HS-27A (cell line): Measurements from ENCODE around the gene PLIN4.

Experiments
- DNase-seq: peaks from one replicate; pipeline ENCODE4 v3.0.0-alpha.2; 2012; ENCODE audit warnings: low read depth, missing footprints

Gene PLIN4

DNA sequence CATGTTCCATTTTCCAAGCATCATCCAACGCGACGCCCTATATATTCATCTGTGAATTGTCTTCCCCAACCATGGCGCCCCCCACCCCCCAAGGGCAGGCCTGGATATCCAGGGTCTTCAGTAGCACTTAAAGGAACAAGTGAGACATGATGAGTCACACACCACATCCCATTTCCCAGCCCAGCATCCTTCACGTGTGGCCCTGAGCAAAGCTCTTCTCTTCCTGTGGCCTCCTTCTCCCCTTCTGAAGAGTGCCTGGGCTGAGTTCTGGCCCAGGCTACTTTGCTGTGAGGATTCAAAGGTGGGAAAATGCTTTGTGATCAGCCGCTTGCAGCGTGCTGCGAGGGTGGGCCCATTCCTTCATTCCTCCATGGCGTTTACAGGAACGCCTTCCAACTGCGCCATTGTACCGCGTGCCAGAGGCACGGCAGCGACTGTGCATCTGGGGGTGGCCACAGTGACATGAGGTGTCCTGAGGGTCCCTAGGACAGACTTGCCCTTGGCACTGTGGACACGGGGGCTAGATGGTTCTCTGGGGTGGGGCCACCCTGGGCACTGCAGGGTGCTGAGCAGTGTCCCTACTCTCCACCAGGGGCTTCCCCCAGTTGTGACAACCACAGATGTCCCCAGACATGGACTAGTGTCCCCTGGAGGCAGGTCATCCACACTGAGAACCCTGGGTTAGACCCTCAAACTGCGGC is 11.7 kb downstream of the PLIN4 start:
- DNase-seq, result no peak

DNA sequence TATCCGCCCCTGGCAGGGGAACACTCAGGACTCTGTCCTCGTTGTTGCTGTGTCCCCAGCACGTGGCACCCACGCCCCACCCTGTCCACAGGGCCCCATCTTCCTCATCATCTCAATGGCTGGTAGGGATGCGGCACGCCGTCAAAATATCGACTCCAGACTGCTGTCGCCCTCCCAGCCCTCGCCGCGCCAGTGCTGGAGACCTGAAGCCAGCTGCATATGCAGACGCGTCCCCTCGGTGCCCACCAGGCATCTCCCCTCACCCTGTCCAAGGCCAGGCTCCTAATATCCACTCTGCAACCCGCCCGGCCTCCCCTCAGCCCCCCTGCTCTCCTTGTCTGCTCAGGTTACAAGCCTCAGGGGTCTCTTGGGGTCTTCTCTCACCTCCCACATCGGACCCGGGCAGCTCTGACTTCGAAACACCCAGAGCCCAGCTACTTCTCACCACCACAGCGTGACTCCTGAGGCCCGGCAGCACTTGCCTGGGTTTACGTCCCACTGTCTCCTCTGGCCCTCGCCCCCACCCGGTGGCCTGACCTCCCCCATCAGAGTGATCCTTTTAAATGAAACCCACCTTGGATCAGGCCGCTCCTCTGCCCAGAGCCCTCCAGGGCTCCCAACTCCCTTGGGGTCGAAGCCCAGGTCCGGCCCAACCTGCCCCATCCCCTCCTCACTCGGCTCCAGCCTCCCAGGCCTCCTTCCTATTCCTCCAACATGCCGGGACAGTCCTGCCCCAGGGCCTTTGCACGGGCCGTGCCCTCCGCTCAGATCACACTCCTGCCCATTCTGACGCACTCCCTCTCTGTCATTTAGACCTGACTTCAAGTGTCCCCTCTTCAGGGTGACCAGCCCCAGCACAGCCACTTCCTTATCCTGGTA is 12.5 kb downstream of the PLIN4 start:
- no peak for DNase-seq

DNA sequence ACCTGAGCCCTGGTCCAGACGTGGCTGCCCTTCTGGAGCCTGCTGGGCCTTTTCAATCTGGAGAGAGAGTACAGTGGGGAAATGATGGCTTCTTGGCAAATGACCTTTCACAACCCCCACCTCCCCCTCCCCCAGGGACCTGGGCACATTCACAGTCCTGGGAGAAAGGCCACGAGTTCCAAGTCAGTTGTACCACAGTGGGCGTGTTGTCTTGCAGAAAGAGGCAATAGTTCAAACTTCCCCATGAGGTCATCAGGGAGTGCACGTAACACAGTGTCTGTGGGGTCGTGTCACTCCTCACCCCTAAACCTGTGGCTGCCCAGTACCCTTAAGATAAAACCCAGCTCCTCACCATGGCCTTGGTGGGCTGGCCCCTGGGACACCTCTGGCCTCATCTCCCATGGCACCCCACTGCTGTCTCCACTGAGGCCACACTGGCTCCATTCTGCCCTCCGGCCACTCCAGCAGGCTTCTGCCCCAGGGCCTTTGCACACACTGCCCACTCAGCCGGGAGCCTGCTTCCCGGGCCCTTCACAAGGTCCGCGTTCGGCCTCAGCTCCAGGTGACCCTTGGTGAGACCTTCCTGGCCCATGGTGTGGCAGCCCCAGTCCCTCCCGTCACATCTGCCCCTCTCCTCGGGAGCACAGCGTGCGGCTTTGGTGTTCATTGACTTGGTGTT is 13.3 kb downstream of the PLIN4 start:
- DNase-seq, result no peak

DNA sequence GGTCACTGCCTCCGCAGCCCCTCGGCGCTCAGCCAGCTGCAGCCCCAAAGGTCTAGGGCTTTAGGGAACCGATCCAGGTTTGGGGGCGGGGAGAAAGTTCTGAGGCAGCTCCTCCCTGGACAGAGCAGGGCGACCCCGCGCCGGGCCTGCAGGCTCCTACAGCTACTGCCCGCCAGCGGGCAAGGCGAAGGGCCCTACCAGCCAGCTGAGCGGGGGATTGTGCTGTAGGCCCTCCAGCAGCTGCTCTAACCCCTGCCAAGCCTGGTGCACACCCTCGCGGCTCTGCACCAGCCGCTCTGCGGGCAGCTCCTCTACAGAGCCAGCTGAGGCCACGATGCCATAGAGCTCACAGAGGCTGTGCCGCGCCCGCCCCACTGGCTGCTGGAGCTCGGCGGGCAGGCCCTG is 14.0 kb downstream of the PLIN4 start:
- no peak for DNase-seq

DNA sequence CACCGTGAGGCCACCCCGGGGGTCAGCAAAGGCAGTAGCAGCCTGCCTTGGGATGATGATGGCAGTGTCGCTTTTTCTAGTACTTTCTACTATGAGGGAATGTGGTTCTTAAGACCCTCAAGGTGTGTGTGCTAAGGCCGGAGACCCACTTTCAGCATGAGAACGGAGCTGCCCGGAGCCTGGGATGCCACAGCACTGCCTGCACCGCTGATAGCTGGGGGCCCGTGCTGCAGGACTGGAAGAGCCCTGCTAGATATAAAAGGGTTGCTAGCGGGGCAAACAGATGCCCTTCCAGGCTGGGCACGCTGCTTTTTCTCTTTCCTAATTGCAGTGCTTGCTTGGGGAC is 14.5 kb downstream of the PLIN4 start:
- DNase-seq, result no peak

DNA sequence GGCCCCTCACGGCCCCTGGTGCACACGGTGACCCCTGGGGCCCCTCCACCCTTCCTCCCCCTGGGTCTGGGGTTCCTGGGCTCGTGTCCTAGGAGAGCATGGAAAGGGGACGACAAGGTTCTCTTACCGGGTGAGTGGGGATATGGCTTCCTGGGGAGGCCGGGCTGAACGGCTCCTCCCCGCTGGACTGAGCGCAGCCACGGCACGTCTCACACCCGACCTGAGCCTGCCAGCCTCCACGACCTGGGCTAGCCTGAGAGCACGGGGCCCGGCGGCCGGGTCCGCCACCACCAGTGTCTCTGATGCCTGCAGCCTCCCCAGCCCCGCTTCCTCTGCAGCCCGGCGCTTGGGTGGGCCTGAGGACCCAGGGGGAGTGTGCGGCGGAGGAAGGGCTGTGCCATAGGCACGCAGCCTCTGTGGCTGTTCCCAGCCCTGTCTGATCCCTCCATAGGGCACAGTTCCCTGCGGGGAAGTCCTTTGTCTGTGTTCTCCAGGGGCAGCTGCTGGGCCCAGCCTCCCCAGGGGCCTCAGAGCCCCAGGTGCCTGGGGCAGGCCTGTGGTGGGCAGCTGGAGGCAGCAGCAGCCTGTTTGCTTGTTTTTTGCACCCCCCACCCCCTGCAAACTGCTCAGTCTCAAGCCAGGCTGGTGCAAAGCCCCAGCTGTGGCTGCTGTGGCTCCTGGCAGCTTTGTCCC is 15.0 kb downstream of the PLIN4 start:
- no peak for DNase-seq

DNA sequence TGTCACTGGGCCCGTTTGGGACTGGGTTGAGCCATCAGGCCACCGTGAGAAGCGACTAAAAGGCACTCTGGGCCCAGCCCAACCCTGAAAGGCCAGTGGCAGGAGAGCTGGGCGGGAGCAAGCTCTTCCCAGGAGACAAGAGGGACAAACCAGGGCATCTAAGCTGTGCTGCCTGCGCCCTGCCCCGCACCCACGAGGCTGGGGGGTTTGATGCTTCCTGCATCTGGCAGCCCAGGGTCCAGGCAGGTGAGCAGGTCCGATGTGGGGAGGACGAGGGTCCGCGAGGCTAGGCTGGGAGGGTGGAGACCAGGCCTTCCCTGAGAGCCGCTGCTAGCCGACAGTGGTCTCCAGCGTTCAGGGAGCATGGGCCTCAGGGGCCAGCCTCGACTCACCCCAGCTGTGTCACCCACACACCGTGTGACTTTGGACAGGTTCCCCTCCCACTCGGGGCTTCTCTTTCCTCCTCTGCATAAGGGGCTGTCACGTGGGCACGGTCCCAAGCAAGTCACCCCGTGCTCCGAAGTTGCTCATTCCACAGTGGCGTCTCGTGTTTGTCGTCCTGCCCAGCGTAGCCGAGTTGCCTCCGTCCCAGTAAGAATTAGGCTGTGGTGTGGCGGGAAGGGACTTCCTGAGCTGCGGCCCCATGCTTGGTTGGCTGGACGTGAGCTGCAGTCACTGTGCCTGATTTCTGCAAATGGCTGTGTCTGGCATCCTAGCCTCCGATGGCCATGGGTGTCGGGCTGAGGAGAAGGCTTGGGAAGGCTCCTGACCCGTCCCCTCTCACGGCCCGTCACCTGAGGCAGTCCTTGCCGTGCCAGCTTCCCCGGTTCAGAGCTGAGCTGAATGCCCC is 15.8 kb downstream of the PLIN4 start:
- DNase-seq, result no peak

DNA sequence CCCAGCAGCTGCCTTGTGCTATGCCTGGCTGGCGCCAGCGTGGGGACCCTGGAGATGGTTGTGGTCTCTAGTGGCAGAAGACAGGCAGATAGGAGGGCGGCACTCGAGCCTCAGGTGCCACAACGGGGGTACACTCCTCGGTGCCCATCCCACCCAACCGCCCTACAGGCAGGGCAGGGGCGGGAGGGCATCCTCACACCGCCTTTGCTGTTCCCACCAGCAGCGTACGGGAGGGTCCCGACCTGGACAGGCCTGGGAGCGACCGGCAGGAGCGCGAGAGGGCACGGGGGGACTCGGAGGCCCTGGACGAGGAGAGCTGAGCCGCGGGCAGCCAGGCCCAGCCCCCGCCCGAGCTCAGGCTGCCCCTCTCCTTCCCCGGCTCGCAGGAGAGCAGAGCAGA is 16.6 kb downstream of the PLIN4 start:
- DNase-seq, result no peak

DNA sequence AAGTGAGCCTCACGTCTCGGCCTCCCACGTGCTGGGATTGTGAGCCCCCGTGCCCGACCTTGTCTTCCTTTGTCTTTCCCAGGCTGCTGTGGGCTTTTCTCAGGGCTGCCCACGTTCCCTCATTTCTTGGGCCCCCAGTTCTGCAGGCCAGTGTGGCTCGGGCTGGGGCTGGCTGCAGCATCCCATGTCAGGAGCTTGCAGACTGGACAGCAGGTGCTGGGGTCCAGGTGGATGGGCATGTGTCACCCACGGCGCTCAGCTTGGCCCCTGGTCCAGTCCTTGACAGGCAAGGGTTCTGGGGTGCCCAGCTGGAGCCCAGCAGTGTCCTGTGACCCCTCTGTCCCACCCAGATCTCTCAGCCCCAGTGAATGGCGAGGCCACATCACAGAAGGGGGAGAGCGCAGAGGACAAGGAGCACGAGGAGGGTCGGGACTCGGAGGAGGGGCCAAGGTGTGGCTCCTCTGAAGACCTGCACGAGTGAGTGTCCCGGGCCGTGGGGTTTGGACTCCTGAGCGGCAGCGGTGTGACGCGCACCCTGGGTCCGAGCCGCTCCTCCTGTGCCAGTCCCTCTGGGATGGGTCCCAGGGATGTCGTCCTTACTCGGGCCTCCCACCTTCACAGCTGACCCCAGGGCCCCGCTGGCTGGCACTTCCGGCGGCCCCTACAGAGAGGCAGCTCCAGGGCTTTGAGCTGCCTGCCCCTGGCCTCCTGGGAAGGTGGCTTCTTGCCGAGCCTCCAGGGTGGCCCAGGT is 17.3 kb downstream of the PLIN4 start:
- no peak for DNase-seq

DNA sequence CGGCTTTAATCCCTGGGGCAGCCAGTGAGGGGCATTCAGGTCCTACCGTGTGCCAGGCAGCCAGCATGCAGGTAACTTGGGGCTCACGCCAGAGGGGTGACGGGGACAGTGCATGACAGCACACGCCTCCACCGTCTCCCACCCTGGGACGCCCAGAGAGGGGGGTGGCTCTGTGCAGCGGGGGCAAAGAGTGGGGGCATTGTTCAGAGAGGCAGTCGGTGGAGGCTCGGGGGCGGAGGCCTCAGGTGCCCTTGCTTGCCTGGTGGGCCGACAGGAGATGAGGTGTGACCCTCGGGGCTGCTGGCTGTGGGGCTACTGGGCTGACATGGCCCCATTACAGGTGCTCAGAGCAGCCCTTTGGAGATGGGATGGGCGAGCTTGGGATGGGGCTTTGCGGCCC is 18.4 kb downstream of the PLIN4 start:
- no peak for DNase-seq

DNA sequence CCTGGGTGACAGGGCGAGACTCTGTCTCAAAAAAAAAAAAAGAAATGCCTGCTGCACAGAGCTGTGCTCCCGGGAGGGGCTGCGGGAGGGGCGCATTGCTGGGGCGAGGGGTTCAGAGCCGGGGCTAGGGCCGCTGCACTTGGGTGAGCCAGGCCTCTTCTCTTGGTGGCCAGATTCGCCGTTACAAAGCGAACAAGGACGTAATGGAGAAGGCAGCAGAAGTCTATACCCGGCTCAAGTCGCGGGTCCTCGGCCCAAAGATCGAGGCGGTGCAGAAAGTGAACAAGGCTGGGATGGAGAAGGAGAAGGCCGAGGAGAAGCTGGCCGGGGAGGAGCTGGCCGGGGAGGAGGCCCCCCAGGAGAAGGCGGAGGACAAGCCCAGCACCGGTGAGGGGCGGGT is 19.0 kb downstream of the PLIN4 start:
- no peak for DNase-seq

DNA sequence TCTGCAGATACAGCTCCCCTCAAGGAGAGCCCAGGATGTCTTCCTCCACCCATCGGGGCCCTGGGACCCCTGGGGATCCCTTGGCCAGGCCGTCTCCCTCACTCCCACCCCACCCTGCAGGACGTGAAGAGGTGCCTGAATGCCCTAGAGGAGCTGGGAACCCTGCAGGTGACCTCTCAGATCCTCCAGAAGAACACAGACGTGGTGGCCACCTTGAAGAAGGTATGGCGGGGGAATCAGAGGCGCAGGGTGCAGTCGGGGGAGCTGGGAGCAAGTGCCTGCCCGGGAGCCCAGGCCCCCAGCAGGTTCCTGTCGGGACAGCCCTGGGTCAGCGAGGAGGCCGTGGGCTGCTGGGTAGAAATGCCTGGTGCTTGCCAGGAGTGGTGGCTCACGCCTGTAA is 19.6 kb downstream of the PLIN4 start:
- DNase-seq, result no peak

DNA sequence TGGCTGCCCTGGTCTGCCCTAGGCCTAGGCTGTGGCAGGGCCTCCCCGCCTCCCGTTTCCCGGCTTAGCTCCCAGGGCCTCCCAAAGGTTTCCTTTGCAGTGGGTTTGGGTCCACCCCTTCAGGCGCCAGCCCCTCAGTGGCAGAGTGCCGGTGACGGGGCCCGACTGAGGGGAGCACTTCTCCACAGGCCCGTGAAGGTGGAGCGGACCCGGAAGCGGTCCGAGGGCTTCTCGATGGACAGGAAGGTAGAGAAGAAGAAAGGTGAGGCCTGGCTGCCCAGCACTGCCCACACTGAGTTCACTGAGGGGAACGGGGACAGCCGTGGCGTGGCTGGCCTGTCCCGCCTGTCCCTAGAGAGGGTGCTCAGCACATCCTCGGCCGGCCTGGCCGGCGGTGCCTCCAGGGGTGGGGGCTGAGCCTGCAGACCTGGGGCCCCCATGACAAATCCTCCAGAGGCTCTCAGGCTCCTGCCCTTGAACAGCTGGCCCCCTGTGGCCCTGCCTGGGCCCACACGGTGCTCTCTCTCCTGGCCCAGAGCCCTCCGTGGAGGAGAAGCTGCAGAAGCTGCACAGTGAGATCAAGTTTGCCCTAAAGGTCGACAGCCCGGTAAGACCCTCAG is 20.4 kb downstream of the PLIN4 start:
- no peak for DNase-seq

DNA sequence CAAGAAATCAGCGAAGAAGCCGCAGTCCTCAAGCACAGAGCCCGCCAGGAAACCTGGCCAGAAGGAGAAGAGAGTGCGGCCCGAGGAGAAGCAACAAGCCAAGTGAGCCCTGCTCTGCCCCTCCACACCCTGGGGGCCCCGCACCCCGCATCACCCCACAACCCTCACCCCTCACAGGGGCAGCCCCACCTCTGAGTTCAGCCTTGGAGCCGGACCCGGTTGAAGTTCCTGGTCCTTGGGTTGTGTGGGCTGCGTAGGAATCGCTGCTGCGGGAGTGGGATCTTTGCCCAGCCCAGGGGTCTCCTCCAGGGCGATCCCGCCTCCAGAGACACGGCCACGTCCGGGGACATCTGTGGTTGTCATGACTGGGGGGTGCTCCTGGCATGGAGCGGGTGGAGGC is 22.0 kb downstream of the PLIN4 start:
- DNase-seq, result no peak

DNA sequence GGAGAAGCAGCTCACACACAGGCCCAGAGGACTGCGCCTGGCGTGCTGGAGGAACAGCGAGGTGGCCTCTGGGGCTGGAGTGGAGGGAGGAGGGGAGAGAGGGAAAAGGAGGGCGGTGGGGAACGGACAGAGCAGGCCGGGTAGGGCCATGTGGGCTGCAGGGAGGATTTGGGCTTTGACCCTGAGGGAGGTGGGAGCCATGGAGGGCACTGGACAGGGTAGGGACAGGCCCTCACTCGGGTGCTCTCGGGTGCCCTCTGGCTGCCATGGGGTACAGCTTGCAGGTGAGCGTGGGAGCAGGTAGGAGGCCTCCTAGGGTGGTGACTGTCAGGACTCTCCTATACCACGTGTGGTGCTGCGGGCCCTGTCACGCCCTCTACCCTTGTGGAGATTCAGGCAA is 22.8 kb downstream of the PLIN4 start:
- DNase-seq, result no peak

DNA sequence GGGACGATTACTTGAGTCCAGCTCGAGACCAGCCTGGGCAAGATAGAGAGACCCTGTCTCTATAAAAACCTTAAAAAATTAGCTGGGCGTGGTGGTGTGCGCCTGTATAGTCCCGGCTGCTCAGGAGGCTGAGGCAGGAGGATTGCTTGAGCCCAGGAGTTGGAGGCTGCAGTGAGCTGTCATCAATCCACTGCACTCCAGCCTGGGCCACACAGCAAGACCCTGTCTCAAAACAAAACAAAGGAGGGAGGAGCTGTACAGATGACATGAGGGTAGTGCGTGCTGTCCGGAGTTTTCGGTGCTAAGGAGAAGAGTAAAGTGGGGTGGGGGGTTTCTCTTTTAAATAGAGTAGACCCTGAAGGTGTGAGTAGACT is 23.6 kb downstream of the PLIN4 start:
- no peak for DNase-seq

DNA sequence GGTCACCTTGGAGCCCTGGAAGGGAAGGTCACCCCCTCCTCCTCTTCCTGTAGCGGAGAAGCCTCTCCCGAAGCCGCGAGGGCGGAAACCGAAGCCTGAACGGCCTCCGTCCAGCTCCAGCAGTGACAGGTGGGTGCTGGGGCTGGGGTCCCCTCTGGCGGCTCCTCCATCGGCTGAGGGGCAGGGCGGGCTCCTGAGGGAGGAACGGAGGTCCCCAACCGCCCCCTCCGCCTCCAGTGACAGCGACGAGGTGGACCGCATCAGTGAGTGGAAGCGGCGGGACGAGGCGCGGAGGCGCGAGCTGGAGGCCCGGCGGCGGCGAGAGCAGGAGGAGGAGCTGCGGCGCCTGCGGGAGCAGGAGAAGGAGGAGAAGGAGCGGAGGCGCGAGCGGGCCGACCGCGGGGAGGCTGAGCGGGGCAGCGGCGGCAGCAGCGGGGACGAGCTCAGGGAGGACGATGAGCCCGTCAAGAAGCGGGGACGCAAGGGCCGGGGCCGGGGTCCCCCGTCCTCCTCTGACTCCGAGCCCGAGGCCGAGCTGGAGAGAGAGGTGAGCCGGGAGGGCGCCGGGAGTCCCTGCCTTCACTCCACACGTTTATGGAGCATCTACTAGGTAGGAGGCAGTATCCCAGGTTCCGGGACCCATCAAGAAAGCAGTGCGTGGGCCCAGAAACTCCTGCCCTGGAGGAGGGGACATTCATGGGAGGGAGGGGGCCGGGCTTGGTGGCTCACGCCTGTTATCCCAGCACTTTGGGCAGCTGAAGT is 24.2 kb downstream of the PLIN4 start:
- no peak for DNase-seq

DNA sequence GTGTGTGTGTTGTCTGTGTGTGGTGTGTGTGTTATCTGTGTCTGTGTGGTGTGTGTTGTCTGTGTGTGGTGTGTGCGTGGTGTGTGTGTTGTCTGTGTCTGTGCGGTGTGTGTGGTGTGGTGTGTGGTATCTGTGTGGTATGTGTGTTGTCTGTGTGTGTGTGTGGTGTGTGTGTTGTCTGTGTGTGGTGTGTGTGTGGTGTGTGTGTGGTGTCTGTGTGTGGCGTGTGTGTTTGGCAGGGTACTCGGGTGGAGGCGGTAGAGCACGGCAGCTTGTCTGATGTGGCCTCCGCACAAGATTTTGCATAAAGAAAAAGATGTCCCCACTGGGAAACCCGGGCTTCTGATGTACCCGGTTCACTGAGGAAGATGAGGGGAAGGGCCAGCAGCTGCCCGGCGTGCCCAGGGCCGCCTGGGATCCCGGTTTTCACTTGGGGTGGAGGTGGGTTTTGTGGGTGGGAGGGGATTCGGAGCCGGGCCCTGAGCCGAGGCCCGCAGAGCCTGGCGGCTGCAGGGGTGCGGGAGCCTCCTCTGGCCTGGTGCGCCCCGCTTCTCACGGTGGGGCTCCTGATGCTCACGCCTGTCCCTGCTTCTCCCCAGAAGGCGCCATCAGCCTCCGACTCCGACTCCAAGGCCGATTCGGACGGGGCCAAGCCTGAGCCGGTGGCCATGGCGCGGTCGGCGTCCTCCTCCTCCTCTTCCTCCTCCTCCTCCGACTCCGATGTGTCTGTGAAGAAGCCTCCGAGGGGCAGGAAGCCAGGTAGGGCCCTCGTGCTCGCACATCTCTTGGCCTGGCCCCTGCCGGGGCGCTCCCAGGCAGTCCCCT is 25.0 kb downstream of the PLIN4 start:
- no peak for DNase-seq
